KMS-11 (cell line): Measurements from ENCODE around the gene BTG4.
A peak's percentile ranks its signal among the peaks of the same experiment; 100 is the strongest.

Experiments used
- H2AFZ ChIP-seq: fragments of 200-600 bp; sonication (generic); 2 replicates; pipeline ENCODE4 v1.6.1; 2016; ENCODE audit warnings: antibody characterized with exemption, mixed run types, low read depth
- H3K27ac ChIP-seq: fragments of 200-600 bp; sonication (generic); 2 replicates; pipeline ENCODE4 v1.6.1; 2016; ENCODE audit warnings: mild to moderate bottlenecking, mixed run types
- H3K27me3 ChIP-seq: fragments of 200-600 bp; sonication (generic); 2 replicates; pipeline ENCODE4 v1.6.1; 2017; ENCODE audit warnings: mild to moderate bottlenecking, low read depth, mixed run types, moderate library complexity; ENCODE audit not compliant: insufficient read depth
- H3K36me3 ChIP-seq: fragments of 200-600 bp; sonication (generic); 2 replicates; pipeline ENCODE4 v1.6.1; 2017; ENCODE audit warnings: mild to moderate bottlenecking, mixed run types; ENCODE audit not compliant: insufficient read depth
- H3K4me1 ChIP-seq: fragments of 200-600 bp; sonication (generic); 2 replicates; pipeline ENCODE4 v1.6.1; 2016; ENCODE audit warnings: mild to moderate bottlenecking, low read depth, mixed run types; ENCODE audit not compliant: poor library complexity, severe bottlenecking
- H3K4me2 ChIP-seq: fragments of 200-600 bp; sonication (generic); 2 replicates; pipeline ENCODE4 v1.7.0; 2016; ENCODE audit warnings: mild to moderate bottlenecking, mixed run types
- H3K4me3 ChIP-seq: fragments of 200-600 bp; sonication (generic); IDR thresholded peaks from 2 replicates; pipeline ENCODE4 v1.6.1; 2017; ENCODE audit warnings: low read depth, low read length, mixed read lengths; ENCODE audit not compliant: insufficient read depth
- H3K79me2 ChIP-seq: fragments of 200-600 bp; sonication (generic); 2 replicates; pipeline ENCODE4 v1.6.1; 2016; ENCODE audit warnings: low read depth, mixed run types; ENCODE audit not compliant: insufficient read depth
- H3K9ac ChIP-seq: fragments of 200-600 bp; sonication (generic); 2 replicates; pipeline ENCODE4 v1.6.1; 2016; ENCODE audit warnings: mild to moderate bottlenecking, mixed run types
- H4K20me1 ChIP-seq: fragments of 200-600 bp; sonication (generic); 2 replicates; pipeline ENCODE4 v1.6.1; 2016; ENCODE audit warnings: mild to moderate bottlenecking, mixed run types; ENCODE audit not compliant: insufficient read depth
- CTCF ChIP-seq: fragments of 200-600 bp; sonication (generic); conservative IDR thresholded peaks from 2 replicates; pipeline ENCODE4 v1.6.1; 2017; ENCODE audit warnings: low read depth, mild to moderate bottlenecking, antibody characterized with exemption, low read length, moderate library complexity, mixed read lengths

Gene BTG4

GRCh38 chr11:111539426-111540113 is 27.4 kb upstream of the BTG4 start:
- Histone ChIP-seq H3K4me2 (no peak overlapping the region), H3K27me3 (no peaks in the 10 kb centered on the region), H2AFZ (no peak overlapping the region), H3K36me3 (no peaks in the 10 kb centered on the region), H3K79me2 (no peaks in the 10 kb centered on the region), H4K20me1 (no peaks in the 10 kb centered on the region), H3K4me1 (peaks cover 11% of the 10 kb centered on the region), H3K4me3 (no peak overlapping the region), H3K9ac (no peak overlapping the region), H3K27ac (no peak overlapping the region)
- TF ChIP-seq CTCF = no peak

GRCh38 chr11:111538407-111539114 is 26.4 kb upstream of the BTG4 start:
- H2AFZ ChIP-seq = no peak overlapping the region
- H4K20me1 ChIP-seq = no peaks in the 10 kb centered on the region
- no peak overlapping the region for H3K4me3 ChIP-seq
- H3K27ac ChIP-seq = no peak overlapping the region
- no peak overlapping the region for H3K4me2 ChIP-seq
- H3K9ac ChIP-seq = no peak overlapping the region
- TF ChIP-seq CTCF = no peak
- no peaks in the 10 kb centered on the region for H3K79me2 ChIP-seq
- no peaks in the 10 kb centered on the region for H3K36me3 ChIP-seq
- peaks cover 21% of the 10 kb centered on the region for H3K4me1 ChIP-seq
- no peaks in the 10 kb centered on the region for H3K27me3 ChIP-seq

DNA sequence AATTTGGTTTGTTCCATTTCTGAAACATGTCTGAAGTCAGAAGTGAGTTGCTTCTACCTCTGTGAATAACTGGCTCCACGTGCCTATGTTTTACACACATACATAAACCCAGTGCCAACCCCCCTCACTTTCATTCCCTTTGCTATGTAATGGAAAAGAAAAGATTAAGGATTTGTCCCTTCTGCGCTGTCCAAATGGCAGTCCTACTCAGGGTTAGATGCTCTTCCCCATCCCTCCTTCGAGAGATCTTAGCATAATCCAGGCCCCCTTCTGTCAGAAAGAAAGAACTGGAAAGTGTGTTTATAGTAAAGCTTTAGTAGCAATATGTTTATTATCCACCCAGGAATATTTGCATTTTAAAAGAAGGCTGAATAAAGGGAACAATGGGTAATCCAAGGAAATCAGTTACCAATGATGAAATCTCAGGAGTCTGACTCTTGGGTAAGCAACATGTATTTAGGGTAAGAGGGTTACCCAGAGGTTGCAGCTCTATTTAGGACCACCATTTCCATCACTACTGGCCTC is 25.2 kb upstream of the BTG4 start:
- Histone ChIP-seq H2AFZ (no peak overlapping the region), H3K36me3 (no peaks in the 10 kb centered on the region), H3K4me1 (peaks cover 32% of the 10 kb centered on the region), H3K27ac (no peak overlapping the region), H3K4me2 (no peak overlapping the region), H3K27me3 (no peaks in the 10 kb centered on the region), H3K9ac (no peak overlapping the region), H3K4me3 (no peak overlapping the region), H3K79me2 (no peaks in the 10 kb centered on the region), H4K20me1 (no peaks in the 10 kb centered on the region)
- TF ChIP-seq CTCF = no peak

- Histone ChIP-seq H3K4me3 (no peak overlapping the region), H2AFZ (no peak overlapping the region), H3K27ac (no peak overlapping the region), H3K4me1 (peaks cover 46% of the 10 kb centered on the region), H3K4me2 (peak overlapping the region; percentile 18; the same call in 1 of the 2 replicates), H4K20me1 (no peaks in the 10 kb centered on the region), H3K36me3 (no peaks in the 10 kb centered on the region), H3K27me3 (no peaks in the 10 kb centered on the region), H3K9ac (no peak overlapping the region), H3K79me2 (no peaks in the 10 kb centered on the region)
- TF ChIP-seq CTCF = no peak
Measured at GRCh38 chr11:111535281-111535680, 23.1 kb upstream of the BTG4 start.
